ENCODE measurements around the gene ID1. TPM values are rescaled to one million over a fixed set of nuclear protein-coding genes. Genes with fewer than 3 reads are reported as not detected.

Gene ID1
- total and polyA plus RNA-seq, 10 of the 15 experiments (the other 5 are each of a cell fraction or from before 2014, with no cell fraction given), result 0.09 to 1.3 (median 0.47) TPM; not detected in 2

GRCh38 chr20:31604567-31605030, 490 bp upstream of the ID1 start:
- TF ChIP-seq ATF7 (IDR thresholded peaks at IDR 0.05; ENCODE audit: low read depth), result 0 out of 2 replicates have a peak, but pooled peaks have one; percentile 4
- TF ChIP-seq ZZZ3 (IDR thresholded peaks at IDR 0.05; ENCODE audit: control insufficient read depth, insufficient read length, low read depth), result no peak
- peak; percentile 4; the same call in 1 of the 2 replicates for TF ChIP-seq ATF2 (IDR thresholded peaks at IDR 0.05; ENCODE audit: low read length)
- 0 out of 2 replicates have a peak, but pooled peaks have one; percentile 3 for TF ChIP-seq BMI1 (IDR thresholded peaks at IDR 0.05; ENCODE audit: borderline replicate concordance)
- SMC1A ChIA-PET (ENCODE audit: uncharacterized antibody, unreplicated experiment), result interaction anchor here (0.9 to 2.2 kb wide), 12 partner anchors 9 to 120 kb away, joined by 3 to 12 read pairs (median 4); no protein-coding TSS in a partner anchor
- H3K4me3 ChIP-seq, result peak overlapping the region; percentile 64
- CTCF ChIA-PET, result interaction anchor here (0.7 to 18.6 kb wide), 8 partner anchors 8 to 1131 kb away, joined by 3 to 958 read pairs (median 4); no protein-coding TSS in a partner anchor
- H3K4me1 ChIP-seq (ENCODE audit: control insufficient read depth, insufficient read depth, low read length), result peaks cover 21% of the 10 kb centered on the region
- in situ Hi-C loops (cut with MboI) (loop anchor here (5.0 kb wide), 1 partner anchor 32 kb away; no protein-coding TSS in a partner anchor), intact Hi-C loops (cut with micrococcal nuclease; ENCODE audit: unreplicated experiment) (no loop called here)
- BruUV-seq (replicated peaks), result no TSS peak
- 0 out of 2 replicates have a peak overlapping the region, but pooled peaks have one; percentile 82 for H2AFZ ChIP-seq (ENCODE audit: control insufficient read depth, low read depth, low read length)
- no peaks in the 10 kb centered on the region for H4K20me1 ChIP-seq (ENCODE audit: control insufficient read depth, insufficient read depth)
- no peak overlapping the region for H3K9ac ChIP-seq (ENCODE audit: control insufficient read depth, insufficient read depth, low read length)
- FAIRE-seq (no peak), ATAC-seq (peak; percentile 2; the same call in 2 of the 3 replicates), DNase-seq (ENCODE audit: low read depth, low spot score) (no peak)
- RAD21 ChIA-PET (ENCODE audit: unreplicated experiment), result interaction anchor here (1.0 to 1.9 kb wide), 6 partner anchors 8 to 119 kb away, joined by 3 to 15 read pairs (median 6); no protein-coding TSS in a partner anchor
- no peaks in the 10 kb centered on the region for H3K79me2 ChIP-seq (ENCODE audit: control insufficient read depth, insufficient read depth, low read length)
- POLR2A ChIA-PET, result interaction anchor here (0.9 to 2.0 kb wide), 5 partner anchors 11 to 135 kb away, joined by 3 to 16 read pairs (median 4); no protein-coding TSS in a partner anchor
- no peak overlapping the region for H3K27ac ChIP-seq (ENCODE audit: control insufficient read depth, insufficient read depth)
- whole genome bisulfite sequencing (ENCODE audit: insufficient coverage, insufficient replicate concordance, low lambda C conversion rate, missing lambda C conversion rate), result 0% methylated on average over 14 of the region's 14 CpGs
- H3K9me3 ChIP-seq (replicated peaks; ENCODE audit: control insufficient read depth, insufficient read depth, low read length), result no peaks in the 10 kb centered on the region; the same call in 2 of the 3 replicates
- H3K36me3 ChIP-seq (ENCODE audit: control insufficient read depth in 2 of 2, insufficient read depth in 2 of 2, low read length in 1 of 2), result no peaks in the 10 kb centered on the region
- peaks cover 10 to 18% of the 10 kb centered on the region in 2 experiments for H3K27me3 ChIP-seq (replicated peaks in 1 of 2; ENCODE audit: control insufficient read depth in 2 of 2, insufficient read depth in 2 of 2, low read length in 1 of 2)
- peak overlapping the region; percentile 85 for H3K4me2 ChIP-seq (ENCODE audit: control insufficient read depth, insufficient read depth)
